WTC11 (cell line): Measurements from ENCODE around the gene TNN. TPM values are rescaled to one million over a fixed set of nuclear protein-coding genes. Genes with fewer than 3 reads are reported as not detected.
"Not testable (repeated sequence)": the region's sequence is repeated elsewhere in the genome, so short reads cannot be mapped to it uniquely, and the experiment has no call there.

Experiments used
- ATAC-seq: fragments of 200-7000 bp; cut with Tn5 transposase; 2 replicates; pipeline ENCODE4 v1.10.0; 2021; ENCODE audit warnings: mild to moderate bottlenecking, moderate library complexity
- CTCF ChIA-PET: fragments of 300-600 bp; sonication (Branson Sonifier 250); formaldehyde crosslinking; loops from one replicate; lab custom pipeline; 2021; ENCODE audit warnings: antibody characterized with exemption; lab: Charles Lee
- POLR2A ChIA-PET: fragments of 350-600 bp; sonication (Branson Sonifier 250); formaldehyde crosslinking; loops from one replicate; lab custom pipeline; 2021; ENCODE audit warnings: antibody characterized with exemption; lab: Charles Lee
- DNase-seq: peaks from one replicate; pipeline ENCODE4 v3.0.0; 2021; ENCODE audit warnings: low spot score
- H3K27ac Mint-ChIP-seq: 2 replicates; pipeline ENCODE4 v1.8.0; 2021; ENCODE audit warnings: mixed read lengths
- H3K27me3 Mint-ChIP-seq: 2 replicates; pipeline ENCODE4 v1.8.0; 2021; ENCODE audit warnings: low read depth, mild to moderate bottlenecking, moderate library complexity, mixed read lengths
- H3K36me3 Mint-ChIP-seq: 2 replicates; pipeline ENCODE4 v1.8.0; 2021; ENCODE audit warnings: mixed read lengths
- H3K4me1 Mint-ChIP-seq: 2 replicates; pipeline ENCODE4 v1.8.0; 2022; ENCODE audit warnings: mixed read lengths
- H3K4me3 Mint-ChIP-seq: 2 replicates; pipeline ENCODE4 v1.8.0; 2021; ENCODE audit warnings: mild to moderate bottlenecking, moderate library complexity, mixed read lengths
- H3K9me3 Mint-ChIP-seq: 2 replicates; pipeline ENCODE4 v1.8.0; 2021; ENCODE audit warnings: mixed read lengths
- ATF2 ChIP-seq: sonication (generic); formaldehyde crosslinking; IDR thresholded peaks from 2 replicates; pipeline ENCODE4 v1.8.1; 2022; ENCODE audit warnings: low read depth, missing genetic modification reagents, borderline replicate concordance
- CREM ChIP-seq: sonication (generic); formaldehyde crosslinking; IDR thresholded peaks from 2 replicates; pipeline ENCODE4 v1.8.1; 2022; ENCODE audit warnings: mild to moderate bottlenecking, missing genetic modification reagents, moderate library complexity
- E2F5 ChIP-seq: sonication (generic); formaldehyde crosslinking; IDR thresholded peaks from 2 replicates; pipeline ENCODE4 v1.8.1; 2022; ENCODE audit warnings: mild to moderate bottlenecking, moderate library complexity, missing genetic modification reagents
- ELF4 ChIP-seq: sonication (generic); formaldehyde crosslinking; IDR thresholded peaks from 2 replicates; pipeline ENCODE4 v1.8.1; 2022; ENCODE audit warnings: low read depth, mild to moderate bottlenecking, moderate library complexity, missing genetic modification reagents
- EMX1 ChIP-seq: fragments of 250-450 bp; sonication (Bioruptor Pico); IDR thresholded peaks from 2 replicates; pipeline ENCODE4 v1.8.0; 2021; ENCODE audit warnings: mild to moderate bottlenecking
- FOXP1 ChIP-seq: sonication (generic); formaldehyde crosslinking; IDR thresholded peaks from 2 replicates; pipeline ENCODE4 v1.8.0; 2022; ENCODE audit warnings: missing genetic modification reagents, mild to moderate bottlenecking, moderate library complexity, borderline replicate concordance
- FOXP4 ChIP-seq: sonication (generic); formaldehyde crosslinking; IDR thresholded peaks from 2 replicates; pipeline ENCODE4 v1.8.0; 2022; ENCODE audit warnings: mild to moderate bottlenecking, missing genetic modification reagents
- MLX ChIP-seq: sonication (generic); formaldehyde crosslinking; IDR thresholded peaks from 2 replicates; pipeline ENCODE4 v1.8.1; 2023; ENCODE audit warnings: mild to moderate bottlenecking, missing genetic modification reagents, moderate library complexity
- NFE2L1 ChIP-seq: sonication (generic); formaldehyde crosslinking; IDR thresholded peaks from 2 replicates; pipeline ENCODE4 v1.8.1; 2023; ENCODE audit warnings: missing genetic modification reagents
- OVOL2 ChIP-seq: fragments of 250-450 bp; sonication (Bioruptor Pico); IDR thresholded peaks from 2 replicates; pipeline ENCODE4 v1.9.0; 2021; ENCODE audit warnings: mild to moderate bottlenecking, borderline replicate concordance
- SMAD3 ChIP-seq: sonication (generic); formaldehyde crosslinking; IDR thresholded peaks from 2 replicates; pipeline ENCODE4 v1.8.0; 2022; ENCODE audit warnings: missing genetic modification reagents, mild to moderate bottlenecking, borderline replicate concordance
- SMAD4 ChIP-seq: sonication (generic); formaldehyde crosslinking; IDR thresholded peaks from 2 replicates; pipeline ENCODE4 v1.8.0; 2022; ENCODE audit warnings: mild to moderate bottlenecking, missing genetic modification reagents
- TEAD4 ChIP-seq: sonication (generic); formaldehyde crosslinking; IDR thresholded peaks from 2 replicates; pipeline ENCODE4 v1.8.0; 2022; ENCODE audit warnings: mild to moderate bottlenecking, missing genetic modification reagents
- ZBTB21 ChIP-seq: sonication (generic); formaldehyde crosslinking; IDR thresholded peaks from 2 replicates; pipeline ENCODE4 v1.8.1; 2023; ENCODE audit warnings: mild to moderate bottlenecking, missing genetic modification reagents, borderline replicate concordance
- ZNF121 ChIP-seq: sonication (generic); formaldehyde crosslinking; IDR thresholded peaks from 2 replicates; pipeline ENCODE4 v1.8.0; 2023; ENCODE audit warnings: missing genetic modification reagents
- ZNF219 ChIP-seq: sonication (generic); formaldehyde crosslinking; IDR thresholded peaks from 2 replicates; pipeline ENCODE4 v1.8.0; 2023; ENCODE audit warnings: missing genetic modification reagents, mild to moderate bottlenecking, borderline replicate concordance
- ZNF317 ChIP-seq: sonication (generic); formaldehyde crosslinking; IDR thresholded peaks from 2 replicates; pipeline ENCODE4 v1.8.1; 2023; ENCODE audit warnings: low read depth, mild to moderate bottlenecking, moderate library complexity, missing genetic modification reagents, borderline replicate concordance
- ZNF396 ChIP-seq: fragments of 250-450 bp; sonication (Bioruptor Pico); IDR thresholded peaks from 2 replicates; pipeline ENCODE4 v1.8.0; 2021; ENCODE audit warnings: mild to moderate bottlenecking, moderate library complexity, borderline replicate concordance
- ZNF671 ChIP-seq: fragments of 250-450 bp; sonication (Bioruptor Pico); IDR thresholded peaks from 2 replicates; pipeline ENCODE4 v1.8.0; 2021; ENCODE audit warnings: mild to moderate bottlenecking
- total RNA-seq: library from RNA; stranded (reverse); gene quantifications from 3 replicates; pipeline ENCODE4 v1.2.3, GENCODE V29; 2021

TNN gene
- total RNA-seq, 1 experiment from 2014 or later = 0.44 TPM

- H3K36me3 Mint-ChIP-seq, H3K27ac Mint-ChIP-seq, H3K9me3 Mint-ChIP-seq, POLR2A ChIA-PET, DNase-seq, ATAC-seq, H3K4me3 Mint-ChIP-seq, H3K4me1 Mint-ChIP-seq, H3K27me3 Mint-ChIP-seq: not testable (repeated sequence)
- CTCF ChIA-PET = interaction anchor here (1.0 to 1.4 kb wide), 2 partner anchors 81 to 107 kb away, joined by 3 to 5 read pairs; no protein-coding TSS in a partner anchor
These were observed 23.0 kb upstream of the TNN start for GRCh38 chr1:175044591-175044990.

- Mint-ChIP-seq H3K36me3 (no peaks in the 10 kb centered on the region), H3K4me1 (peaks cover 9% of the 10 kb centered on the region), H3K9me3 (peaks cover 4% of the 10 kb centered on the region; the same call in 1 of the 2 replicates), H3K27ac (no peak overlapping the region), H3K4me3 (no peak overlapping the region), H3K27me3 (no peaks in the 10 kb centered on the region)
- ATAC-seq (no peak), DNase-seq (no peak)
- ChIA-PET POLR2A (no interaction called here), CTCF (interaction anchor here (1.0 to 1.4 kb wide), 3 partner anchors 16 to 107 kb away, joined by 3 to 5 read pairs (median 4); no protein-coding TSS in a partner anchor)
- TF ChIP-seq OVOL2 (no peak), SMAD3 (CRISPR knock-in tag) (no peak), E2F5 (CRISPR knock-in tag) (no peak), SMAD4 (CRISPR knock-in tag) (no peak), TEAD4 (no peak)
These were observed 22.5 kb upstream of the TNN start for GRCh38 chr1:175045097-175045496.

GRCh38 chr1:175045519-175045918 is 22.1 kb upstream of the TNN start:
- no peak overlapping the region for H3K27ac Mint-ChIP-seq
- CTCF ChIA-PET = interaction anchor here (1.4 kb wide), 1 partner anchor 16 kb away, joined by 4 read pairs; no protein-coding TSS in a partner anchor
- ATAC-seq (no peak; the same call in 1 of the 2 replicates), DNase-seq (no peak)
- H3K4me3 Mint-ChIP-seq = no peak overlapping the region
- POLR2A ChIA-PET = no interaction called here
- H3K27me3 Mint-ChIP-seq = no peaks in the 10 kb centered on the region
- H3K36me3 Mint-ChIP-seq = no peaks in the 10 kb centered on the region
- H3K9me3 Mint-ChIP-seq = peaks cover 4% of the 10 kb centered on the region; the same call in 1 of the 2 replicates
- no peak for TF ChIP-seq EMX1
- TF ChIP-seq ATF2 (CRISPR knock-in tag) = no peak
- TF ChIP-seq ZBTB21 (CRISPR knock-in tag) = no peak
- no peak for TF ChIP-seq ZNF671
- H3K4me1 Mint-ChIP-seq = peaks cover 9% of the 10 kb centered on the region

- no peaks in the 10 kb centered on the region for H3K27me3 Mint-ChIP-seq
- H3K36me3 Mint-ChIP-seq = no peaks in the 10 kb centered on the region
- no peak overlapping the region for H3K27ac Mint-ChIP-seq
- no peak overlapping the region for H3K4me3 Mint-ChIP-seq
- no peak for ATAC-seq
- CTCF ChIA-PET = interaction anchor here (1.2 to 1.5 kb wide), 2 partner anchors 21 to 23 kb away, joined by 3 to 4 read pairs; no protein-coding TSS in a partner anchor
- no peaks in the 10 kb centered on the region for H3K4me1 Mint-ChIP-seq
- TF ChIP-seq NFE2L1 (no peak), FOXP4 (CRISPR knock-in tag) (no peak), ZNF219 (CRISPR knock-in tag) (no peak), EMX1 (no peak), CREM (CRISPR knock-in tag) (no peak), FOXP1 (no peak), ZNF317 (CRISPR knock-in tag) (no peak), ELF4 (CRISPR knock-in tag) (no peak), ZNF396 (CRISPR knock-in tag) (no peak), ZNF121 (CRISPR knock-in tag) (no peak), MLX (CRISPR knock-in tag) (no peak)
- TF ChIP-seq, all 79 proteins: peak for 0
- POLR2A ChIA-PET = no interaction called here
- DNase-seq = no peak
- peaks cover 4% of the 10 kb centered on the region for H3K9me3 Mint-ChIP-seq
These were observed 16.6 kb upstream of the TNN start for GRCh38 chr1:175050992-175051391.
